NCI-H345 treated with DMSO at 0.1 percent for 48 hours (cell line): ENCODE data around the gene GNPTG.

Experiments
- DNase-seq: peaks from one replicate; lab custom pipeline; 2025; ENCODE audit not compliant: unreplicated experiment; lab: John Stamatoyannopoulos, UW

GNPTG gene

DNA sequence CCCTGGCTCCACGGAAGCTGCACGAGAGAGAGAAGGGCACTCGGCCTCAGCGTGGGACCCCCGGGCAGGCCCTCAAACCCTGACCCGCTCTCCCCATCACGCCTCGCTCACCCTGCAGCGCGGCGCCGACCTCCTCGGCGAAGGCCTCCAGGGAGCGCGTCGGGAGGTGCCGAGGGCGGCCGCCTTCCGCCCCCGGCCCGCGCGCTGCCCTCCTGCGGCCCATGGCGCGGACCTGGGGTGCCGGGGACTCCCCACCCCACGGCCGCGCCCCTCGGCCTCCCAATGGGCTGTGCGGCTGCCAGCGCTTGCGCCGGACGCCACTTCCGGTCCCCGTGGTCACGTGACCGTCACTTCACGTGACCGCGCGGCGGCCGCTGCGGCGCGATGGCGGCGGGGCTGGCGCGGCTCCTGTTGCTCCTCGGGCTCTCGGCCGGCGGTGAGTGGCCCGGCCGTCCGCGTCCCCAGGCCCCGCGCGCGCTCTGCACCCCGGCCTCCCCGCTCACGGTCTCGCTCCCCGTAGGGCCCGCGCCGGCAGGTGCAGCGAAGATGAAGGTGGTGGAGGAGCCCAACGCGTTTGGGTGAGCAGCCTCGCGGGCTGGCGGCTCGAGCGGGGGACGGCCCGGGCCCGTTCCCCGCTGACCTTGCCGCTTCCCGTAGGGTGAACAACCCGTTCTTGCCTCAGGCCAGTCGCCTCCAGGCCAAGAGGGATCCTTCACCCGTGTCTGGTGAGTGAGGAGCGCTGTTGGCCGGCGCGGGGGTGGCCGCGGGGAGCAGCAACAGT, at the start of gene GNPTG, which contains the start of gene TSR3:
Gene GNPTG, plus strand, starts transcription at position 350 of the 781 bp plus-strand sequence. Its CDS starts 35 bp downstream, at position 385.
Gene TSR3, minus strand, starts transcription at position 297 of the 781 bp plus-strand sequence. Its CDS starts 74 bp downstream, at position 223.
- DNase-seq: peak; percentile 64

DNA sequence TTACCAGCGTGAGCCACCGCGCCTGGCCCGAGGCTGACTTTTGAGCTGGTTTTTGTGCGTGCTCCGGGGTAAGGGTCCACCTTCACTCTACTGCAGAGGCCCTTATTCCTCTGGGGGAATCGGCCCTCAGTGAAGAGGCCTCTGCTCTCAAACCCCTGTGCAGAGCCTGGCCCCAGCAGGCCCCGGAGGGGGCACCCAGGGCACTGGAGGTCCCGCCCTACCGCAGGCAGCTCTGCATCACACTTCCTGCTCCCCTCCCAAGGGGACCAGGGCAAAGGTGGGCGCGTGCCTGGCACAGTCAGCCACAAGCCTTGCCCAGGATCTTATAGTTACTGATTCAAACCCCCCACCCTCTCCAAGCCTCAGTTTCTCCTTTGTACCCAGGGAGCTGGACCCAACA, 45.9 kb upstream of the GNPTG start:
- no peak for DNase-seq

GRCh38 chr16:1306334-1306733, 45.4 kb upstream of the GNPTG start:
- no peak for DNase-seq

DNA sequence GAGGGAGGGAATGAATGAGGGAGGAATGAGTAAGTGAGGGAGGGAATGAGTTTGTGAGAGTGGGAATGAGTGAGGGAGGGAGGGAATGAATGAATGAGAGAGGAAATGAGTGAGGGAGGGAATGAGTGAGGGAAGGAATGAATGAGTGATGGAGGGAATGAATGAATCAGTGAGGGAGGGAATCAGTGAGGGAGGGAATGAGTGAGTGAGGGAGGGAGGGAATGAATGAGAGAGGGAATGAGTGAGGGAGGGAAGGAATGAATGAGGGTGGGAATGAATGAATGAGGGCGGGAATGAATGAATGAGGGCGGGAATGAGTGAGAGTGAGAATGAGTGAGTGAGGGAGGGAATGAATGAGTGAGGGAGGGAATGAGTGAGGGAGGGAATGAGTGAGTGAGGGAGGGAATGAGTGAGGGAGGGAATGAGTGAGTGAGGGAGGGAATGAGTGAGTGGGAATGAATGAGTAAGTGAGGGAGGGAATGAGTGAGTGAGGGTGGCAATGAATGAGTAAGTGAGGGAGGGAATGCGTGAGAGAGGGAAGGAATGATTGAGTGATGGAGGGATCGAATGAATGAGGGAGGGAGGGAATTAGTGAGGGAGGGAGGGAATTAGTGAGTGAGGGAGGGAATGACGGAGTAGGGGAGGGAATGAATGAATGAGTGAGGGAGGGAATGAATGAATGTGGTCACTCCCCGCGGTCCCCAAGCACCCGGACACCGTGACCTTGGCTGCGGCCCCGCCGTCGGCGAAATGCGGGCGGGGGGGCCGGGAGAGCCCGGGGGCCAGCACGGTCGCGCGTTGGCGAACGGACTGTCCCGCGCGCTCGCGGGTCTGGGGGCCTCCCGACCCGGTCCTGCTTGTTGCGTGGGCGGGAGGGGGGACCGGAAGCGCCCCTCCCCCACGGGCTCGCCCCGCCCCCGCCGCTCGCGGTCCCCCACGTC, 43.4 kb upstream of the GNPTG start:
- DNase-seq: no peak

DNA sequence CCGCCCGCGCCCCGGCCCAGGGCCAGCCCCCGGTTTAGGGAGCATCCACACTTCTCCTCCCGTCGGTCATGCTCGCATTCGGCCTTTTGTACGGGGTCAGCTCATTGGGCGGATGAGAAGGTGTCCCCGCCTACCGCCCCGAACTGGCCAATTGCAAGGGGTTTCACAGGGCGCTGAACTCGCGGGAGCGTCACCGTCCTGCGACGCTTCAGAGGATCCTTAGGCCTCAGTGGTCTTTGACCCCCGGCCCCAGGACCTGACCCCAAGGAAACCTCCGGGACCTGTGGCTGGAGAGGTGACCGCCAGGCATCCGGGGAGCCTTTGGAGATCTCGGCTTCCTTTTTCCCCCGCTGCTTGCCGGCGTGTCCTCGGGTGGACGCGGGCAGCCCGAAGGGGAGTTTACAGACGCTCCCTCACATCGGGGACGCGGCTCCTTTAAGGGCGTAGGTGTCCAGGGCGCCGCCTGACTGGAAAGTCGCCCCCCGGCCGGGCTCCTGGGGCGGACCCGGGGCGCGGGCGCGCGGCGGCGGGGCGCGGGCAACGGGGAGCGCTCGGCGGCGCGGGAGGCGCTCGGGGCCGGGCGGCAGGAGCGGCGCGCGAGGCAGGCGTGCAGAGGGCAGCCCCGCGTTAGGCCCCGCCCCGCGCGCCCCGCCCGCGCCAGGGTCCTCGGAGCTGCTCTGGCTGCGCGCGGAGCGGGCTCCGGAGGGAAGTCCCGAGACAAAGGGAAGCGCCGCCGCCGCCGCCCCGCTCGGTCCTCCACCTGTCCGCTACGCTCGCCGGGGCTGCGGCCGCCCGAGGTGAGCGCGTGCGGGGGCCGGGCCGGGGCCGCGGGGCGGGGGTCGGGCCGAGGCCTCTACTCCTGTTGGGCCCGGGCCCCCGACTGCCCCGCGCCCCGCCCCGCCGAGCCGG, 42.5 kb upstream of the GNPTG start, which contains the start of gene UBE2I:
Gene UBE2I, plus strand, starts transcription at position 660 of the 909 bp plus-strand sequence. CDS start 4,395 bp downstream, outside the sequence.
- peak; percentile 93 for DNase-seq

- no peak for DNase-seq
Observed at GRCh38 chr16:1309888-1310831, 41.6 kb upstream of the GNPTG start.

GRCh38 chr16:1310832-1311200, 40.9 kb upstream of the GNPTG start:
- no peak for DNase-seq

DNA sequence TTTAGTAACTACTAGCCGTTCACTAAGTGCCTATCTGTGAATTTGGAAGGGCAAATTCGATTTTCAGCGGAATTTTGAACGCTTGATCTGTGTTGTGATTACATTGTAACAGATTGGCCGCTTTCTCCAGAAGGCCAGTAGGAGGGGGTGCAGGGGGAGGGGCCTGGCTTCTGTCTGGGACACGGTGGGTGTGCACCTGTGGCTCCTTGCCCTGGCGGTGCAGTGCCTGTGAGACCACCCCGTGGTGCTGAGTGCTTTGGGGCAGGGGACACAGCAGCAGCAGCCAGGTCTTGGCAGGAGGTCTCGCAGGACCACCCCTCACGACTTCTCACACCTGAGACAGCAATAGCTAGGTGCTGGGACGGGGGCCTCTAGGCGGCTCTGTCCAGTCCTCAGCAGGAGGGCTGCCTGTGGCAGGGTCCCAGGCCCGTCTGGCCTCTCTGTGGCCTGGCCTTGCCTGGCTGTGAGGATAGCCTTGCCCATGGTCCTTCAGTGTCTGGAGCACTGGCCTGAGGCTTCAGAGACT, 40.5 kb upstream of the GNPTG start:
- DNase-seq: no peak

DNA sequence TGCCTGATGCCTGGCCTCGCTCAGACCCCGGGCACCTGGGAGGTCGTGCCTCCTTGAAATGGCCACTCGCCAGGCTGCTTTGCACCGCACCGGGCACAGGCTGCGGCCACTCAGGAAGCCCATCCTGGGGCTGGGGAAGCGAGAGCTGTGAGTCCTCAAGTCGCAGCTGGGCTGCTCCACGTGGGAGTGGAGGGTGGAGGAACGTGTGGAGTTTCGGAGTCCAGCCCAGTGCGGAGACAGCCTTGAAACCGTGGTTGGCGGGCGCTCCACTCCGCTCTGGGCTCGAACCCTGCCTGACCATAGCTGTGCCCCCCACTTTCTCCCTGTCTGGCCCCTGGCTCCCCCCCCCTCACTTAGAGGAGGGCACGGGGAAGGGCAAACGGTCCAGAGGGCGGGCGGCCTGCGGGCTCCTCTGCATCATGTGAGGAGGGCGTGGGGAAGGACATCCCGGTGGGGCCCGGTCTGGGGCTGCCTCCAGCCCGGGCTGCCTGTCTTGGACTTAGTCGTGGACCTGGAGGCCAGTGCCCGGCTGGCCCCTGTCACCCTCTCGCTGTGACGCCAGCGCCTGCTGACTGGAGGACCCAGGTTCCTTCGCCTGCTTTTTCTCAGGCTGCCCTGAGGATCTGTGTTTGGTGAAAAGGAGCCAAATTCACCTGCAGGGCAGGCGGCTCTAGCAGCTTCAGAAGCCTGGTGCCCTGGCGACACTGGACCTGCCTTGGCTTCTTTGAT, 39.8 kb upstream of the GNPTG start:
- DNase-seq: no peak

- no peak for DNase-seq
Observed at GRCh38 chr16:1312467-1312816, 39.3 kb upstream of the GNPTG start.

GRCh38 chr16:1312903-1313302, 38.8 kb upstream of the GNPTG start:
- DNase-seq: no peak

DNA sequence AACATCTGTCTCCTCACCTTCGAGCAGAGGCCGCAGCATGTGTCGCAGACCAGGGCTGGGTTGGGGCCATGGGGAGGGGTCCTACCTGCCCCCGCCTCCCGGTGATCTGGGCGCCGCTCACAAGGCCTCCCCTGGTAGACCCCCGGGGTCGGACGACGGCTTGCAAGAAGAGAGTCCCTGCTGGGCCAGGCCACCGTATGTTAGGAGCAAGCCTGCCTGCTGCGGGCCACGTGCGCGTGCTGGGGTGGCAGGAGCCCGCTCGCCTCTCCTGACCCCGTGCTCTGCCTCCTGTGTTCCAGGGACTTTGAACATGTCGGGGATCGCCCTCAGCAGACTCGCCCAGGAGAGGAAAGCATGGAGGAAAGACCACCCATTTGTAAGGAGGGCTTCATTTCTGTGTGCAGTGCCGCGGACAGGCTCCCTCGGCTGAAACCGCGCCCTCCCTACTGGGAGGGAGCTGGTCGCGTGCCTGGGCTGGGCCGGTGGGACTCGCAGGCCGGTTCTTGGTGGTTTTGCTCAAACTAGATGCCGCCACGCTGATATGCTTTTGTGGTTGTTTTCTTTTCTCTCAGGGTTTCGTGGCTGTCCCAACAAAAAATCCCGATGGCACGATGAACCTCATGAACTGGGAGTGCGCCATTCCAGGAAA, 37.9 kb upstream of the GNPTG start:
- DNase-seq: no peak

GRCh38 chr16:1314399-1315068, 37.2 kb upstream of the GNPTG start:
- DNase-seq: no peak

DNA sequence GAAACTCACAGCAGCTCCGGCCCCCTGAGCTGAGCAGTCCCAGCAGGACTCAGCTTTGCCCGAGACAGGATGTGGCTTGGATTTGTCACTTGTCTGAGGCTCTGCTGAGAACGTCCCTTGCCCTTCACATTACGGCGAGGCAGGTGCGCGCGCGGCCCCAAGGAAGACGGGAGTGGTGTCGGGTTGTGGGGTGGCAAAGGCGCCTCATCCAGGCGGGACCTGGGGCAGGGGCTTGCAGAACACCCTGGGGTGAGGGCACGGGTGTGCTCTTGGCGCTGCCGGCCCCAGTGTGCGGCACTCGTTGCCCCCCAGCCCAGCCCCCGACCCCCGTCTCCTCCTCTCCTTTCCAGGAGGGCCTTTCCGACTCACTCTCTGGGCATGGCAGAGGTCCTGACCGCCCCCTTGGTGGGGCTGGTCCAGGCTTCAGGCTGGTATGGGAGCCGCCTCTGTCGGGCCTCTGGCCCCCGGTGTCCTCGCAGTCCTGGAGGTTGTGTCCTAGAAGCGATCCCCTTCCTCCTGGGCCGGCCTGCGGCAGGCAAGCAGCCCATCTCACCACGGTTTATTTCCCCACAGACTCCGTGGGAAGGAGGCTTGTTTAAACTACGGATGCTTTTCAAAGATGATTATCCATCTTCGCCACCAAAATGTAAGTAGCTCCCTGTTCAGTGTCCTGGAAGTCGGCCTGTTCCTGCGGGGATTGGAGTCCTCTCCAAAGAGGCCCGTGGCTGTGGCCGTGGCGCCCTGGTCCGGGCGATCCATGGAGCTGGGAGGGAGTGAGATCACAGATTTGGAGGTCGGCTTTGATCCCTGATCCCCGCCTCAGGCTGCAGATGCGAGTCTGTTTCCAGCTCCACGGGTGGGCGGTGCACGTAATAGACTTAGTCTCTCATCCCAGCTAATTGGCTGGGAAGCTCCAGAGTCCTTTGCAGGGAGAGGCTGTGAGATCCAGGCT, 36.4 kb upstream of the GNPTG start:
- no peak for DNase-seq

DNA sequence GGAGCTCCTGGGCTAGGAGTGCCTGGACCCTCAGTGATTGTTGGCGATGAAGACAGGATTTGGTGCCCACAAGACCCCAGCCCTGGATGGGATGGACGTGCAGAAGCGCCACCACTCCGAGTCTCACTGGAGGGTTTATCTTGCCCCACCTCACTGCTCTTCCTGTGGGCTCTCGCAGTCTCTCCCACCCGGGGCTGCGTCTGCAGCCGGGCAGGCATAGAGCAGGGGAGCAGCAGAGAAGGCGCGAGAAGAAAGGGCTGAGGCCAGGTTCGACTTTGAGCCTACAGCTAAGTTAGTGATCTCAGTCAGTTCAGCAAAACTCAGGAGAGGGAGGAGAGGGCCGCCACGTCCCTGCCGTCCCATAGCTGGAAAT, 35.7 kb upstream of the GNPTG start:
- DNase-seq: no peak

DNA sequence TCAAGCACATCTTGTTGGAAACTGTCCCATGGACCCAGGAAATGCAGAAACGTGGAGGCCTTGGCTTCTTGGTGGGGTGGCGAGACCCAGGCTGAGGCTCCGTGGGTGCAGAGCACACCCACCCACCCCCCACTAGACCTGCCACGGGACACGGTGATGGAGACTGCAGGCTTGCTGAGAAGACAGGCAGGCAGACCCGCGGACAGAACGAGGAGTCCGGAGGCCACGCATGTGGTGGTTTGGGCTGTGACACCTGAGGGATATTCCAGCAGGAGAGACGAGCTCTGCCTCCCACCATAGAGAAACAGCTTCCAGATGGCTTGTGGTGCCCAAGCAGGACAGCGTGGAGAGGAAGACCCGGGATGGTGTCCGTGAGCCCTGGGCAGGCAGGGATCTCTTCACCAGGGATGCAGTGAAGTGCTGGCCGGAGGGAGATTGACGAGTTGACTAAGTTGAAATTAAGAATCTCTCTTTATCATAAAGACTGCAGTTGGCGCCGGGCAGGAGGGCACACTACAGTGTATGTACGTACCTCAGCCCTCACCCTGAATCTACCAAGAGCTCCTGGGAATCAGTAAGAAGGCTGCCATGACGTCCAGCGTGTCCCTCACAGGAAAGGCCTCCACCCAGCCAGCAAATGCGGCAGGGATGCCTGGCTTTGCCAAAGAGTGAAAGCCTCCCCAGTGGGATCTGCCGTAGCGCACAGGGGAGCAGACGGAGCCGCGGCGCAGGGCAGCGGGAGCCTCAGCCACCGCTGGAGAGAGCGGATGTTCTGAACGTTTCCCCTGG, 34.1 kb upstream of the GNPTG start:
- DNase-seq: no peak
